Neural cell (in vitro differentiated cells): ENCODE results near the gene YKT6.

Experiments used
- EZH2 ChIP-seq: fragments of 200-600, 300-800 bp; shearing (Covaris generic), sonication (generic); IDR thresholded peaks from 2 replicates; pipeline ENCODE4 v1.6.1; 2014; ENCODE audit warnings: antibody characterized with exemption, low read length, borderline replicate concordance, mild to moderate bottlenecking; ENCODE audit not compliant: insufficient read depth, poor library complexity, severe bottlenecking
- MXI1 ChIP-seq: fragments of 450-650 bp; conservative IDR thresholded peaks from 2 replicates; pipeline ENCODE4 v1.6.1; 2014; ENCODE audit warnings: antibody characterized with exemption, mild to moderate bottlenecking; ENCODE audit not compliant: poor library complexity, severe bottlenecking
- TAF1 ChIP-seq: IDR thresholded peaks from 2 replicates; pipeline ENCODE4 v1.6.1; 2012; ENCODE audit warnings: low read depth
- TF ChIP-seq, protein P1 (sequence below): fragments of 450-650 bp; IDR thresholded peaks from 2 replicates; pipeline ENCODE4 v1.5.1; 2014; ENCODE audit warnings: antibody characterized with exemption, mild to moderate bottlenecking, moderate library complexity; ENCODE audit not compliant: poor library complexity, severe bottlenecking

DNA sequence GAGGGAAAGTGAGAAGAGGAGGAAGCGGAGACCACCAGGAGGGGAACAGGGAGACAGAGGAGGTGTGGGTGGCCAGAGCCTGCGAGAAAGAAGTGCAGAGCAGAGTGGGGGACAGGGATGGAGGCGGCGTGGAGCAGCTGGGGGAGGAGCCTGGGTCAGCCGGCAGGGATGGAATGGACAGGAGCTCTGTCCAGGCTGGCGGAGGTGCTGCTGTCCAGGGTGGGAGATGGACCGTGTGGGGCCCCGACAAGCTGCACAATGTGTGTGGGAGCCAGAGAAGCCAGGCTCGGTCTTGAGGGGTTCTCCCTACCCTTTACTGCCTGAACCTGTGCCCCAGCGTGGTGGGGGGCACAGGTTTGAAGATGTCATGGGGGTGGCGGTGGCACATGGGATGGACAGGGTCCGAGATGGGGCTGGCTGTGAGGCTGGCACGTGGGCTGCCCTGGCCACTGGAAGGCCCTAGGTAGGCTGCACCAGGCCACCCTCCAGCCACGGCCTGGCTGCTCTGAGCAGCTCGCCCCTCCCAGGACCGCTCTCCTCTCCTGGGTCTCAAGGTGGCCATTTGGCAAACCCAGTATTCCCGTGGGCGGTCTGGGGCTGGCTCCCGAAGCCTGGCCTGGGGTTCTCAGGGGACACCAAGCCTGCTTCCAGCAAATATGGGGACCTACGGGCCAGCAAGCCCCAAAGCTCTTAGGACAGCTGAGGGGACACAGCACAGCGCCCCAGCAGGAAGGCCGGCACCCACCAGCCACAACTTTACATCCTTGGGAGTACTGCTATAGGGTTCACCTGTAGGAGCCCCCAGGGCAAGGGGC lies 32.3 kb downstream of the YKT6 start:
- TF ChIP-seq, protein P1, sequence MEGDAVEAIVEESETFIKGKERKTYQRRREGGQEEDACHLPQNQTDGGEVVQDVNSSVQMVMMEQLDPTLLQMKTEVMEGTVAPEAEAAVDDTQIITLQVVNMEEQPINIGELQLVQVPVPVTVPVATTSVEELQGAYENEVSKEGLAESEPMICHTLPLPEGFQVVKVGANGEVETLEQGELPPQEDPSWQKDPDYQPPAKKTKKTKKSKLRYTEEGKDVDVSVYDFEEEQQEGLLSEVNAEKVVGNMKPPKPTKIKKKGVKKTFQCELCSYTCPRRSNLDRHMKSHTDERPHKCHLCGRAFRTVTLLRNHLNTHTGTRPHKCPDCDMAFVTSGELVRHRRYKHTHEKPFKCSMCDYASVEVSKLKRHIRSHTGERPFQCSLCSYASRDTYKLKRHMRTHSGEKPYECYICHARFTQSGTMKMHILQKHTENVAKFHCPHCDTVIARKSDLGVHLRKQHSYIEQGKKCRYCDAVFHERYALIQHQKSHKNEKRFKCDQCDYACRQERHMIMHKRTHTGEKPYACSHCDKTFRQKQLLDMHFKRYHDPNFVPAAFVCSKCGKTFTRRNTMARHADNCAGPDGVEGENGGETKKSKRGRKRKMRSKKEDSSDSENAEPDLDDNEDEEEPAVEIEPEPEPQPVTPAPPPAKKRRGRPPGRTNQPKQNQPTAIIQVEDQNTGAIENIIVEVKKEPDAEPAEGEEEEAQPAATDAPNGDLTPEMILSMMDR, result no peak
- TF ChIP-seq EZH2 (no peak), TAF1 (no peak), MXI1 (no peak)
